ENCODE measurements around the gene CERS4.
"Not testable (repeated sequence)": the region's sequence is repeated elsewhere in the genome, so short reads cannot be mapped to it uniquely, and the experiment has no call there.

CERS4 gene

GRCh38 chr19:8210421-8211101 is 1.4 kb downstream of the CERS4 start:
- DNase-seq, result peak; percentile 37

- peak; percentile 83 for DNase-seq
Observed at GRCh38 chr19:8212212-8212611, 3.0 kb downstream of the CERS4 start.

GRCh38 chr19:8212916-8213315 is 3.7 kb downstream of the CERS4 start:
- DNase-seq, result no peak

- DNase-seq, result no peak
Observed at GRCh38 chr19:8213827-8214672, 4.9 kb downstream of the CERS4 start.

GRCh38 chr19:8214802-8215201 is 5.6 kb downstream of the CERS4 start:
- DNase-seq, result no peak

- no peak for DNase-seq
Observed at GRCh38 chr19:8215783-8216182, 6.6 kb downstream of the CERS4 start.

GRCh38 chr19:8216357-8216756 is 7.2 kb downstream of the CERS4 start:
- no peak for DNase-seq

- DNase-seq, result not testable (repeated sequence)
Observed at GRCh38 chr19:8218127-8218526, 9.0 kb downstream of the CERS4 start.

- no peak for DNase-seq
Observed at GRCh38 chr19:8220481-8220880, 11.3 kb downstream of the CERS4 start.

GRCh38 chr19:8221161-8221560 is 12.0 kb downstream of the CERS4 start:
- no peak for DNase-seq

- not testable (repeated sequence) for DNase-seq
Observed at GRCh38 chr19:8223442-8223841, 14.3 kb downstream of the CERS4 start.

- DNase-seq, result peak; percentile 26
Observed at GRCh38 chr19:8224394-8225145, 15.4 kb downstream of the CERS4 start.

GRCh38 chr19:8231073-8231604 is 22.0 kb downstream of the CERS4 start:
- no peak for DNase-seq

GRCh38 chr19:8233370-8233769 is 24.2 kb downstream of the CERS4 start:
- no peak for DNase-seq

GRCh38 chr19:8237026-8237425 is 27.9 kb downstream of the CERS4 start:
- DNase-seq, result no peak

- DNase-seq, result peak; percentile 85
Observed at GRCh38 chr19:8238251-8238650, 29.1 kb downstream of the CERS4 start.

- DNase-seq, result no peak
Observed at GRCh38 chr19:8239528-8240273, 30.5 kb downstream of the CERS4 start.

GRCh38 chr19:8240274-8241229 is 31.4 kb downstream of the CERS4 start:
- peak; percentile 62 for DNase-seq

- DNase-seq, result no peak
Observed at GRCh38 chr19:8241646-8242045, 32.5 kb downstream of the CERS4 start.

GRCh38 chr19:8242211-8242821 is 33.1 kb downstream of the CERS4 start:
- no peak for DNase-seq

GRCh38 chr19:8243146-8243545 is 34.0 kb downstream of the CERS4 start:
- no peak for DNase-seq

Data from NCI-H2171 treated with DMSO at 0.1 percent for 48 hours (cell line).